Activated B cell treated with CpG ODN at 0.5 μM for 24 hours (primary cell): ENCODE measurements around the gene RUFY2. TPM values are rescaled to one million over a fixed set of nuclear protein-coding genes. Genes with fewer than 3 reads are reported as not detected.
"Not testable (repeated sequence)": the region's sequence is repeated elsewhere in the genome, so short reads cannot be mapped to it uniquely, and the experiment has no call there.

ENCODE experiments used
- ATAC-seq: fragments of 200-7000 bp; cut with Tn5 transposase; one replicate; pipeline ENCODE4 v1.10.0; 2021; ENCODE audit warnings: low read depth, mild to moderate bottlenecking, moderate library complexity
- CTCF ChIA-PET: fragments of 350-600 bp; sonication (Branson Sonifier 250); formaldehyde crosslinking; loops from one replicate; lab custom pipeline; 2021; ENCODE audit warnings: antibody characterized with exemption; lab: Charles Lee
- POLR2A ChIA-PET: fragments of 350-600 bp; sonication (Branson Sonifier 250); formaldehyde crosslinking; loops from one replicate; lab custom pipeline; 2021; ENCODE audit warnings: antibody characterized with exemption; lab: Charles Lee
- DNase-seq: peaks from one replicate; pipeline ENCODE4 v3.0.0; 2022
- H3K27ac Mint-ChIP-seq: one replicate; pipeline ENCODE4 v1.8.0; 2020; ENCODE audit warnings: mixed read lengths
- H3K27me3 Mint-ChIP-seq: one replicate; pipeline ENCODE4 v1.8.0; 2021; ENCODE audit warnings: mixed read lengths
- H3K36me3 Mint-ChIP-seq: one replicate; pipeline ENCODE4 v1.8.0; 2021; ENCODE audit warnings: low read depth, mixed read lengths
- H3K4me1 Mint-ChIP-seq: one replicate; pipeline ENCODE4 v1.8.0; 2021; ENCODE audit warnings: mixed read lengths
- H3K4me3 Mint-ChIP-seq: one replicate; pipeline ENCODE4 v1.8.0; 2020; ENCODE audit warnings: mild to moderate bottlenecking, mixed read lengths
- H3K9me3 Mint-ChIP-seq: one replicate; pipeline ENCODE4 v1.8.0; 2020; ENCODE audit warnings: mixed read lengths
- intact Hi-C: fragments of 100-400 bp; cut with micrococcal nuclease; formaldehyde crosslinking; loops from one replicate; pipeline ENCODE4 v1.15.1; 2024
- total RNA-seq: library from RNA; stranded (reverse); gene quantifications from 2 replicates; pipeline ENCODE4 v1.2.3, GENCODE V29; 2022
- TF ChIP-seq, protein P1 (sequence below): fragments of 200-600 bp; IDR thresholded peaks from one replicate; pipeline ENCODE4 v1.8.0; 2022; ENCODE audit warnings: antibody characterized with exemption, mild to moderate bottlenecking

The RUFY2 gene
- total RNA-seq, 1 donor from 2014 or later = 28.5 TPM

GRCh38 chr10:68315582-68315981, 91.5 kb downstream of the RUFY2 start:
- no peaks in the 10 kb centered on the region for H3K27me3 Mint-ChIP-seq
- TF ChIP-seq, protein P1, sequence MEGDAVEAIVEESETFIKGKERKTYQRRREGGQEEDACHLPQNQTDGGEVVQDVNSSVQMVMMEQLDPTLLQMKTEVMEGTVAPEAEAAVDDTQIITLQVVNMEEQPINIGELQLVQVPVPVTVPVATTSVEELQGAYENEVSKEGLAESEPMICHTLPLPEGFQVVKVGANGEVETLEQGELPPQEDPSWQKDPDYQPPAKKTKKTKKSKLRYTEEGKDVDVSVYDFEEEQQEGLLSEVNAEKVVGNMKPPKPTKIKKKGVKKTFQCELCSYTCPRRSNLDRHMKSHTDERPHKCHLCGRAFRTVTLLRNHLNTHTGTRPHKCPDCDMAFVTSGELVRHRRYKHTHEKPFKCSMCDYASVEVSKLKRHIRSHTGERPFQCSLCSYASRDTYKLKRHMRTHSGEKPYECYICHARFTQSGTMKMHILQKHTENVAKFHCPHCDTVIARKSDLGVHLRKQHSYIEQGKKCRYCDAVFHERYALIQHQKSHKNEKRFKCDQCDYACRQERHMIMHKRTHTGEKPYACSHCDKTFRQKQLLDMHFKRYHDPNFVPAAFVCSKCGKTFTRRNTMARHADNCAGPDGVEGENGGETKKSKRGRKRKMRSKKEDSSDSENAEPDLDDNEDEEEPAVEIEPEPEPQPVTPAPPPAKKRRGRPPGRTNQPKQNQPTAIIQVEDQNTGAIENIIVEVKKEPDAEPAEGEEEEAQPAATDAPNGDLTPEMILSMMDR = no peak
- no peak for DNase-seq
- ChIA-PET POLR2A (no interaction called here), CTCF (no interaction called here)
- peaks cover 7% of the 10 kb centered on the region for H3K9me3 Mint-ChIP-seq
- H3K36me3 Mint-ChIP-seq = peaks cover 2% of the 10 kb centered on the region
- peaks cover 3% of the 10 kb centered on the region for H3K4me1 Mint-ChIP-seq
- H3K4me3 Mint-ChIP-seq = no peak overlapping the region
- no peak overlapping the region for H3K27ac Mint-ChIP-seq
- intact Hi-C loops = no loop called here
- no peak for ATAC-seq

DNA sequence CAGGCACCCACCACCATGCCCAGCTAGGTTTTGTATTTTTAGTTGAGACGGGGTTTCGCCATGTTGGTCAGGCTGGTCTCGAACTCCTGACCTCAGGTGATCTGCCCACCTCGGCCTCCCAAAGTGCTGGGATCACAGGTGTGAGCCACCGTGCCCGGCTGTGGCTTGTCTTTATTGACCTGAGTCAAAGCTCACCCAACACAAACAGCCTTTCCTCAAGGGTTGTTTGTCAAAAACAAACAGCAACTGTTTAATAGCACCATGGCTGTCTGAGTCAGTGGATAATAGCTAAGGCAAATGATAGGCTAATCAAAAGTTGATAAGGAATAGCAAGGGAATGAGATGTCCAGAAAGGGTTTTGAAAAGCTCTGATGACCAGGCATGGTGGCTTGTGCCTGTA, 92.1 kb downstream of the RUFY2 start:
- POLR2A ChIA-PET, DNase-seq, H3K9me3 Mint-ChIP-seq, H3K27ac Mint-ChIP-seq, ATAC-seq, H3K4me3 Mint-ChIP-seq, H3K27me3 Mint-ChIP-seq, H3K36me3 Mint-ChIP-seq, intact Hi-C loops, H3K4me1 Mint-ChIP-seq, CTCF ChIA-PET: not testable (repeated sequence)

GRCh38 chr10:68310531-68310930, 96.5 kb downstream of the RUFY2 start:
- Mint-ChIP-seq H3K4me1 (peaks cover 3% of the 10 kb centered on the region), H3K27me3 (no peaks in the 10 kb centered on the region), H3K36me3 (no peaks in the 10 kb centered on the region), H3K4me3 (no peak overlapping the region), H3K27ac (no peak overlapping the region), H3K9me3 (no peaks in the 10 kb centered on the region)
- TF ChIP-seq, protein P1 = no peak
- intact Hi-C loops = no loop called here
- POLR2A ChIA-PET = no interaction called here
- ATAC-seq (no peak), DNase-seq (no peak)
- CTCF ChIA-PET = interaction anchor here (1.1 kb wide), 1 partner anchor 9 kb away, joined by 3 read pairs; no protein-coding TSS in a partner anchor

DNA sequence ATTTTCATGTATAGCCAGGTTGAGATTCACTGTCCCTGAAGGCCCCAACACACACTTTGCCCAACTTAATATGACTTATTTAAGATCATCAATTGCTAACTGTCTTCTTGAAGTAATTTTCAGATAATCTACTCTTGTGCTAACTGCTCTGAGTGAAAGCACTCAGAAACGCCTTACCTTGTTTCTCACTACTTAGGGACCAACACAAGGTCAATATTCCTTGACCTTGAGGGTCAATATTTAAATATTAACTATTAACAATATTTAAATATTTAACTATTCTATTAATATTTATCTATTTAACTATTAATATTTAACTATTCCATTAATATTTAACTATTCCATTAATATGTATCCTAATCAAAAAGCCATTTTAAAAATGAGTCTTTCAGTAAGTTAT, 101.2 kb downstream of the RUFY2 start:
- POLR2A ChIA-PET = no interaction called here

DNA sequence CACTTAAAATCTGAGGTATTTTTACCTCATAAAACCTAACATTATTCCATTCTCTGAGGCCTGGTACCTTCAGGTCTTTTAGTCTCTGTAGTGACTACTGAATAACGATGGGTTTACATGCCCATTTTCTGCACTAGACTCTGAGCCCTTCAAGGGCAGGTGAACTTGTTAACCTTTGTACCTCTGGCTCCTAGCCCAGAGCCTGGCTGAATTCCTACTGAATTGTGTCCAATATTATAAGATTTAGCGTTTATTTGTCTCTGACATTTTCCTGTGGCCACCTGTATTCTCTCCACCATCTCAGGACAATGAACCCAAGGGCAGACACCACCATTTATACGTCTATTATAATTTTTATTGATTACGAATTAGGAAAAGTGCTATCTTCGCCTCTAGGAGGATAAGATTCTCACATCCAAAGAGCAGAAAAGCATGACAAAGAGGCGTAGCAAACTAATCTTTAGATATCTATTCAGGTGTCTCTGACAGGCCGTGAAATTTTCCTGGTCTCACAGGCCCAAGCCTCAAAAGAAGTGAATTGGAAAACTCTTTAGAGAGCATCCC, 103.1 kb downstream of the RUFY2 start:
- ChIA-PET CTCF (interaction anchor here (0.8 to 5.8 kb wide), 3 partner anchors 72 to 448 kb away, joined by 3 to 164 read pairs (median 24); partner anchors contain the start of gene ATOH7), POLR2A (interaction anchor here (1.2 kb wide), 1 partner anchor 516 kb away, joined by 3 read pairs; no protein-coding TSS in a partner anchor)
- Mint-ChIP-seq H3K36me3 (no peaks in the 10 kb centered on the region), H3K27me3 (no peaks in the 10 kb centered on the region), H3K4me3 (no peak overlapping the region), H3K27ac (no peak overlapping the region), H3K9me3 (no peaks in the 10 kb centered on the region), H3K4me1 (peaks cover 29% of the 10 kb centered on the region)
- no peak for DNase-seq
- ATAC-seq = no peak
- TF ChIP-seq, protein P1 = no peak
- intact Hi-C loops = loop anchor here (2.0 to 5.0 kb wide), 3 partner anchors 72 to 637 kb away; partner anchors contain the start of genes ATOH7 and CTNNA3

More for the DNA sequence above, 101.2 kb downstream of the RUFY2 start:
- H3K27me3 Mint-ChIP-seq = no peaks in the 10 kb centered on the region
- TF ChIP-seq, protein P1 = no peak
- no peaks in the 10 kb centered on the region for H3K9me3 Mint-ChIP-seq
- intact Hi-C loops = no loop called here
- H3K36me3 Mint-ChIP-seq = no peaks in the 10 kb centered on the region
- ATAC-seq (no peak), DNase-seq (no peak)
- no peak overlapping the region for H3K27ac Mint-ChIP-seq
- CTCF ChIA-PET = interaction anchor here (1.1 to 1.4 kb wide), 2 partner anchors 70 to 450 kb away, joined by 3 read pairs; no protein-coding TSS in a partner anchor
- peaks cover 15% of the 10 kb centered on the region for H3K4me1 Mint-ChIP-seq
- H3K4me3 Mint-ChIP-seq = no peak overlapping the region
